ENCODE results near the gene PCDH12. TPM values are rescaled to one million over a fixed set of nuclear protein-coding genes. Genes with fewer than 3 reads are reported as not detected.

PCDH12 gene
- total RNA-seq, 1 donor from 2014 or later: 3.2 TPM

GRCh38 chr5:141898448-141899049 is 59.5 kb downstream of the PCDH12 start:
- H3K4me1 ChIP-seq: no peaks in the 10 kb centered on the region
- no peak overlapping the region for H3K4me3 ChIP-seq
- no peaks in the 10 kb centered on the region for H3K27me3 ChIP-seq
- no peak for TF ChIP-seq CTCF (IDR thresholded peaks at IDR 0.05)
- TF ChIP-seq POLR2A (IDR thresholded peaks at IDR 0.05): no peak
- TF ChIP-seq POLR2AphosphoS5 (IDR thresholded peaks at IDR 0.05; ENCODE audit: insufficient read depth in 1 of 2, low read depth in 1 of 2): no peak
- intact Hi-C loops (cut with DNase I): loop anchor here (10.0 kb wide), 1 partner anchor 66 kb away; the partner anchor contains the start of gene RNF14
- H3K27ac ChIP-seq: no peak overlapping the region
- no peaks in the 10 kb centered on the region for H3K36me3 ChIP-seq
- no peaks in the 10 kb centered on the region for H3K9me3 ChIP-seq
- DNase-seq (ENCODE audit: extremely low spot score in 2 of 2): no peak

GRCh38 chr5:141897425-141897824 is 60.6 kb downstream of the PCDH12 start:
- Histone ChIP-seq H3K4me1 (no peaks in the 10 kb centered on the region), H3K4me3 (no peak overlapping the region), H3K9me3 (no peaks in the 10 kb centered on the region), H3K36me3 (no peaks in the 10 kb centered on the region), H3K27me3 (no peaks in the 10 kb centered on the region), H3K27ac (no peak overlapping the region)
- TF ChIP-seq POLR2AphosphoS5 (IDR thresholded peaks at IDR 0.05; ENCODE audit: insufficient read depth in 1 of 2, low read depth in 1 of 2) (no peak), POLR2A (IDR thresholded peaks at IDR 0.05) (no peak), CTCF (IDR thresholded peaks at IDR 0.05) (no peak)
- DNase-seq (ENCODE audit: extremely low spot score in 2 of 2): no peak
- intact Hi-C loops (cut with DNase I): loop anchor here (10.0 kb wide), 1 partner anchor 67 kb away; the partner anchor contains the start of gene RNF14

Other genes with a start within 250 kb of the PCDH12 start
- gene PCDH1, start 79.8 kb downstream of the PCDH12 start, total RNA-seq: 38.8 TPM
- 79.1 TPM for gene DELE1, start 34.3 kb downstream of the PCDH12 start, total RNA-seq
- gene RNF14, start 10.9 kb upstream of the PCDH12 start, total RNA-seq: 37.8 TPM
- gene GNPDA1, start 54.8 kb upstream of the PCDH12 start, total RNA-seq: 25.3 TPM
- 178 TPM for gene NDFIP1, start 150.6 kb upstream of the PCDH12 start, total RNA-seq

Measured in vagina (tissue), 2 donors.